Cardiac muscle cell (in vitro differentiated cells and primary cell): ENCODE results near the gene BRCC3. TPM values are rescaled to one million over a fixed set of nuclear protein-coding genes. Genes with fewer than 3 reads are reported as not detected.
A peak's percentile ranks its signal among the peaks of the same experiment; 100 is the strongest.

Experiments
- DNase-seq, 2 donors: peaks; one replicate each; pipeline versions ENCODE4 v3.0.0 to v3.0.0-alpha.2; 2010 to 2017; ENCODE audit warnings: low read depth in 1 of 2, low spot score in 1 of 2
- H3K27ac ChIP-seq: fragments of 200-600 bp; sonication (generic); 2 replicates; pipeline ENCODE4 v1.5.1; 2016
- H3K27me3 ChIP-seq: fragments of 200-600 bp; sonication (generic); 2 replicates; pipeline ENCODE4 v1.6.0; 2016; ENCODE audit warnings: control low read depth
- H3K36me3 ChIP-seq: fragments of 200-600 bp; sonication (generic); 2 replicates; pipeline ENCODE4 v1.5.1; 2016; ENCODE audit warnings: control low read depth
- H3K4me1 ChIP-seq: fragments of 200-600 bp; sonication (generic); 2 replicates; pipeline ENCODE4 v1.8.1; 2017; ENCODE audit warnings: low read depth, mild to moderate bottlenecking, mixed run types
- H3K4me3 ChIP-seq: fragments of 200-600 bp; sonication (generic); 2 replicates; pipeline ENCODE4 v1.5.1; 2016; ENCODE audit warnings: mild to moderate bottlenecking
- H3K9me3 ChIP-seq: fragments of 200-600 bp; sonication (generic); 2 replicates; pipeline ENCODE4 v1.5.1; 2017; ENCODE audit warnings: low read depth, mild to moderate bottlenecking, control low read depth
- polyA plus RNA-seq: library from polyadenylated mRNA; unstranded; fragments of >200 nt; fragmentation: Nextera tagmentation; extraction: Ambion mirVana; gene quantifications from 2 replicates; pipeline ENCODE4 v1.2.1, GENCODE V29; 2016
- total RNA-seq: library from RNA; depleted of rRNA; stranded (reverse); fragments of >200 nt; gene quantifications from 2 replicates; pipeline ENCODE4 v1.2.3, GENCODE V29; 2016
- TF ChIP-seq, protein P1 (sequence below): IDR thresholded peaks from 2 replicates; pipeline ENCODE4 v1.5.1; 2012; ENCODE audit warnings: low read depth, mild to moderate bottlenecking, low read length

The BRCC3 gene
- total and polyA plus RNA-seq, 2 experiments from 2014 or later: 6.0 to 28.0 TPM

DNA sequence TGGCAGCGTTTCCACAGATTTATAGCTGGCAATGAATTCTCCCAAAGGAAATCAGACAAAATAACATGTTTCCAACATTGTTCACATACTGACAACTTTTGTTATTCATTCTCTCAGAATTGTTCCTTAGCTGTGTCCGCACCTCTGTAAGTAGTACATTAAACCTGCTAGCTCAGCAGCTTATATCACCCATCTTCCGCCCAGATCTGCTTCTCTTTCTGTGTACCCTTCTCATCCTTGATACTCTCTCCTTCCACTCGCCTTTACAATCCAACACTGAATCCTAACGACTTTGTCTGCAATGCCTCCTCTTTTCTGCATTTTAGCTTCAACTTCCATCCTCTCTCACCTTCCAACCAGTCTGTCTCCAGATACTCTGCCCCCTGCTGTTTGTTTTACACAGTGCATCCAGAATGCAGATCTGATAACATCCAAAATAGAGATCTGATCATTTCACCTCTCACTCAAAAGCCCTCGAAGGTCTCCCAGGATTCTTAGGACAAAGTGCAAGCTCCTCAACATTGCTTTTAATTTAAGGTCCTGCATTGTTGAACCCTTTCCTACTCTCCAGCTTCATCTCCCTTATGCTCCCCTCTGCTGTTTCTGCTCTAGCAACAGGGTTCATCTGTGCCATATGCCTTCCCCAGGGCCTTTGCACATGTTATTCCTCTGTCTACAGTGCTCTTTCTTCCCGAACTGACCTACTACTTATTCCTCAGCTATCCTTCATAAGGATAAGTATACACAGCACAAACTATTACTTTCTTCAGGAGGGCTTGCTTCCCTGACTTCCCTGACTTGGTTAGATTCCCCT lies 77.6 kb downstream of the BRCC3 start:
- Histone ChIP-seq H3K27ac (no peak overlapping the region), H3K9me3 (no peaks in the 10 kb centered on the region), H3K4me3 (no peak overlapping the region), H3K36me3 (no peaks in the 10 kb centered on the region), H3K4me1 (peaks cover 4% of the 10 kb centered on the region), H3K27me3 (no peaks in the 10 kb centered on the region)
- TF ChIP-seq, protein P1, sequence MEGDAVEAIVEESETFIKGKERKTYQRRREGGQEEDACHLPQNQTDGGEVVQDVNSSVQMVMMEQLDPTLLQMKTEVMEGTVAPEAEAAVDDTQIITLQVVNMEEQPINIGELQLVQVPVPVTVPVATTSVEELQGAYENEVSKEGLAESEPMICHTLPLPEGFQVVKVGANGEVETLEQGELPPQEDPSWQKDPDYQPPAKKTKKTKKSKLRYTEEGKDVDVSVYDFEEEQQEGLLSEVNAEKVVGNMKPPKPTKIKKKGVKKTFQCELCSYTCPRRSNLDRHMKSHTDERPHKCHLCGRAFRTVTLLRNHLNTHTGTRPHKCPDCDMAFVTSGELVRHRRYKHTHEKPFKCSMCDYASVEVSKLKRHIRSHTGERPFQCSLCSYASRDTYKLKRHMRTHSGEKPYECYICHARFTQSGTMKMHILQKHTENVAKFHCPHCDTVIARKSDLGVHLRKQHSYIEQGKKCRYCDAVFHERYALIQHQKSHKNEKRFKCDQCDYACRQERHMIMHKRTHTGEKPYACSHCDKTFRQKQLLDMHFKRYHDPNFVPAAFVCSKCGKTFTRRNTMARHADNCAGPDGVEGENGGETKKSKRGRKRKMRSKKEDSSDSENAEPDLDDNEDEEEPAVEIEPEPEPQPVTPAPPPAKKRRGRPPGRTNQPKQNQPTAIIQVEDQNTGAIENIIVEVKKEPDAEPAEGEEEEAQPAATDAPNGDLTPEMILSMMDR: peak; percentile 50
- peak; percentile 1 to 30 for DNase-seq

DNA sequence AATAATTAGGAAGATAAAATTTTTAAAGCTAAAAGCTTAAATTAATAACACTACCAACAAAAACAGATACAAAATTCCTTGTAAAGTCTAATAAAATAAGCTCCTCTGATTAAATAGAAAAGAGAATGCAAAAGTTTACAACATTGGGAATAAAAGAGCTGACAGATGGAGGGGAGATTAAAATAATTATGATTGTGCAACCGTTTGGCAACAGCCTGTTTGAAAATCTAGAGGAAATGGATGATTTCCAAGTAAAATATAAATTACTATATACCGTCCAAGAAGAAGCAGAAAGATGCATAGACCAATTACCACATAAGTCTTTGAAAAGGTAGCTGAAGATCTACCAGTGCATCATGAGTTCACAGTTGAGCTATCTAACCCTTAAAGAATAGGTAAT lies 98.6 kb downstream of the BRCC3 start:
- Histone ChIP-seq H3K27me3 (no peaks in the 10 kb centered on the region), H3K36me3 (no peaks in the 10 kb centered on the region)
- TF ChIP-seq, protein P1: no peak

More for the DNA sequence above, 98.6 kb downstream of the BRCC3 start:
- H3K27ac ChIP-seq: no peak overlapping the region
- no peaks in the 10 kb centered on the region for H3K9me3 ChIP-seq
- H3K4me1 ChIP-seq: no peaks in the 10 kb centered on the region
- no peak overlapping the region for H3K4me3 ChIP-seq
- peak in 1 of 2 donors; percentile 5 for DNase-seq

Other genes with a start within 250 kb of the BRCC3 start
- not detected in 2 replicates for gene SMIM9, start 236.8 kb upstream of the BRCC3 start, total RNA-seq
- not detected in 2 replicates for gene SMIM9, start 236.8 kb upstream of the BRCC3 start, polyA plus RNA-seq
- gene F8A1, start 185.2 kb upstream of the BRCC3 start, total RNA-seq: 16.0 and 16.8 TPM in 2 replicates
- gene F8A1, start 185.2 kb upstream of the BRCC3 start, polyA plus RNA-seq: 39.0 and 42.8 TPM in 2 replicates
- gene F8, start 48.8 kb upstream of the BRCC3 start, total RNA-seq: 7.5 and 10.0 TPM in 2 replicates
- 3.2 and 4.5 TPM in 2 replicates for gene F8, start 48.8 kb upstream of the BRCC3 start, polyA plus RNA-seq
- 51.0 and 62.6 TPM in 2 replicates for gene FUNDC2, start 44.7 kb upstream of the BRCC3 start, total RNA-seq
- 119 and 126 TPM in 2 replicates for gene FUNDC2, start 44.7 kb upstream of the BRCC3 start, polyA plus RNA-seq
- 23.3 and 48.7 TPM in 2 replicates for gene CMC4, start 372 bp upstream of the BRCC3 start, total RNA-seq
- 25.6 and 32.0 TPM in 2 replicates for gene CMC4, start 372 bp upstream of the BRCC3 start, polyA plus RNA-seq
- gene MTCP1, start 372 bp upstream of the BRCC3 start, total RNA-seq: 1.7 and 2.3 TPM in 2 replicates
- 32.4 and 42.2 TPM in 2 replicates for gene MTCP1, start 372 bp upstream of the BRCC3 start, polyA plus RNA-seq
- gene VBP1, start 145.0 kb downstream of the BRCC3 start, total RNA-seq: 42.8 and 50.2 TPM in 2 replicates
- 116 and 121 TPM in 2 replicates for gene VBP1, start 145.0 kb downstream of the BRCC3 start, polyA plus RNA-seq
- 1.7 and 2.1 TPM in 2 replicates for gene RAB39B, start 193.0 kb downstream of the BRCC3 start, total RNA-seq
- gene RAB39B, start 193.0 kb downstream of the BRCC3 start, polyA plus RNA-seq: 3.0 and 4.2 TPM in 2 replicates